ENCODE results near the gene NEURL1. TPM values are rescaled to one million over a fixed set of nuclear protein-coding genes. Genes with fewer than 3 reads are reported as not detected.
"Not testable (repeated sequence)": the region's sequence is repeated elsewhere in the genome, so short reads cannot be mapped to it uniquely, and the experiment has no call there.

Gene NEURL1
- total and polyA plus RNA-seq, 8 donors = 0.89 to 136 (median 3.0) TPM

- no peak for DNase-seq
- Histone ChIP-seq H3K4me3 (no peak overlapping the region), H3K36me3 (no peaks in the 10 kb centered on the region), H3K27ac (no peak overlapping the region), H3K9me3 (no peaks in the 10 kb centered on the region), H3K27me3 (peaks cover 0 to 40% (median 5%) of the 10 kb centered on the region in 3 donors), H3K4me1 (peaks cover 0 to 9% (median 5%) of the 10 kb centered on the region in 4 donors)
- intact Hi-C loops (cut with DNase I; ENCODE audit: low total_unique reads) = no loop called here
- TF ChIP-seq EP300 (IDR thresholded peaks at IDR 0.05) = no peak
- TF ChIP-seq POLR2A (IDR thresholded peaks at IDR 0.05) = no peak
- TF ChIP-seq CTCF (IDR thresholded peaks at IDR 0.05) = no peak
- TF ChIP-seq POLR2AphosphoS5 (IDR thresholded peaks at IDR 0.05) = no peak
- WGBS, 5 donors = 75 to 97% (median 88%) methylated on average over 3 of the region's 3 CpGs
Observed at GRCh38 chr10:103501186-103501585, 7.7 kb downstream of the NEURL1 start.

- no peak overlapping the region for H3K27ac ChIP-seq
- TF ChIP-seq EP300 (IDR thresholded peaks at IDR 0.05) (no peak), POLR2AphosphoS5 (IDR thresholded peaks at IDR 0.05) (no peak), CTCF (IDR thresholded peaks at IDR 0.05) (no peak), POLR2A (IDR thresholded peaks at IDR 0.05) (no peak)
- intact Hi-C loops (cut with DNase I; ENCODE audit: low total_unique reads) = no loop called here
Observed at GRCh38 chr10:103502849-103503660, 9.6 kb downstream of the NEURL1 start.

GRCh38 chr10:103503777-103504176 lies 10.3 kb downstream of the NEURL1 start:
- H3K4me1 ChIP-seq; DNase-seq; H3K27ac ChIP-seq; intact Hi-C loops (cut with DNase I; ENCODE audit: low total_unique reads); H3K36me3 ChIP-seq; H3K4me3 ChIP-seq; H3K9me3 ChIP-seq: not testable (repeated sequence)
- 86 to 97% (median 91%) methylated on average over 6 of the region's 6 CpGs for WGBS, 5 donors
- peaks cover 0 to 26% (median 5%) of the 10 kb centered on the region in 3 donors for H3K27me3 ChIP-seq

More at GRCh38 chr10:103502849-103503660, 9.6 kb downstream of the NEURL1 start:
- WGBS, 5 donors = 75 to 84% (median 81%) methylated on average over 12 to 13 of the region's 13 CpGs
- Histone ChIP-seq H3K4me3 (no peak overlapping the region), H3K9me3 (no peaks in the 10 kb centered on the region), H3K4me1 (peaks cover 0 to 9% (median 5%) of the 10 kb centered on the region in 4 donors), H3K27me3 (peaks cover 0 to 26% (median 5%) of the 10 kb centered on the region in 3 donors), H3K36me3 (no peaks in the 10 kb centered on the region)
- no peak for DNase-seq

- WGBS, 5 donors = 32 to 50% (median 40%) methylated on average over 10 of the region's 10 CpGs
- Histone ChIP-seq H3K4me1 (peaks cover 0 to 9% (median 5%) of the 10 kb centered on the region in 4 donors), H3K4me3 (no peak overlapping the region), H3K27ac (no peak overlapping the region), H3K27me3 (peaks cover 0 to 26% (median 5%) of the 10 kb centered on the region in 3 donors), H3K36me3 (no peaks in the 10 kb centered on the region), H3K9me3 (no peaks in the 10 kb centered on the region)
- peak; percentile 34 to 74 for DNase-seq
- TF ChIP-seq EP300 (IDR thresholded peaks at IDR 0.05) (no peak), POLR2A (IDR thresholded peaks at IDR 0.05) (no peak), POLR2AphosphoS5 (IDR thresholded peaks at IDR 0.05) (no peak), CTCF (IDR thresholded peaks at IDR 0.05) (no peak)
- intact Hi-C loops (cut with DNase I; ENCODE audit: low total_unique reads) = no loop called here
Observed at GRCh38 chr10:103504181-103504783, 10.8 kb downstream of the NEURL1 start.

All from stomach (tissue), 9 donors.